Osteoblast (primary cell): ENCODE results near the gene NPHS1. TPM values are rescaled to one million over a fixed set of nuclear protein-coding genes. Genes with fewer than 3 reads are reported as not detected.
A peak's percentile ranks its signal among the peaks of the same experiment; 100 is the strongest.

ENCODE experiments used
- DNase-seq: peaks from one replicate; pipeline ENCODE4 v3.0.0; 2011; ENCODE audit warnings: low spot score, mixed read lengths; ENCODE audit not compliant: insufficient read length; ENCODE audit errors: missing footprints
- H2AFZ ChIP-seq: 2 replicates; pipeline ENCODE4 v1.6.0; 2011; ENCODE audit warnings: mild to moderate bottlenecking, low read length
- H3K27ac ChIP-seq: 2 replicates; pipeline ENCODE4 v1.5.1; 2011; ENCODE audit warnings: mild to moderate bottlenecking, low read depth, low read length, moderate library complexity
- H3K27me3 ChIP-seq: 2 replicates; pipeline ENCODE4 v1.6.0; 2012; ENCODE audit warnings: mild to moderate bottlenecking, control low read depth, inconsistent platforms, low read length, moderate library complexity; ENCODE audit not compliant: insufficient read depth
- H3K36me3 ChIP-seq: 2 replicates; pipeline ENCODE4 v1.5.1; 2011; ENCODE audit warnings: mild to moderate bottlenecking, low read length, control low read depth, moderate library complexity; ENCODE audit not compliant: insufficient read depth
- H3K4me1 ChIP-seq: 2 replicates; pipeline ENCODE4 v1.5.1; 2011; ENCODE audit warnings: mild to moderate bottlenecking, low read length, control low read depth, moderate library complexity; ENCODE audit not compliant: insufficient read depth
- H3K4me2 ChIP-seq: 2 replicates; pipeline ENCODE4 v1.6.0; 2011; ENCODE audit warnings: mild to moderate bottlenecking, low read length; ENCODE audit not compliant: insufficient read depth
- H3K4me3 ChIP-seq: fragments of 200-600 bp; sonication (generic); 3 replicates; pipeline ENCODE4 v1.5.1; 2012; ENCODE audit warnings: mild to moderate bottlenecking, low read length, inconsistent platforms; ENCODE audit not compliant: insufficient read depth
- H3K79me2 ChIP-seq: 2 replicates; pipeline ENCODE4 v1.6.0; 2012; ENCODE audit warnings: mild to moderate bottlenecking, low read length, control low read depth, inconsistent platforms; ENCODE audit not compliant: insufficient read depth
- H3K9me3 ChIP-seq: 2 replicates; pipeline ENCODE4 v1.5.1; 2011; ENCODE audit warnings: low read depth, low read length, control low read depth
- H4K20me1 ChIP-seq: 2 replicates; pipeline ENCODE4 v1.6.0; 2012; ENCODE audit warnings: mild to moderate bottlenecking, low read length, control low read depth; ENCODE audit not compliant: insufficient read depth
- CTCF ChIP-seq: IDR thresholded peaks from 2 replicates; pipeline ENCODE4 v1.5.1; 2011; ENCODE audit warnings: mild to moderate bottlenecking, low read depth, low read length, moderate library complexity; ENCODE audit errors: extremely low read depth
- total RNA-seq: library from RNA; depleted of rRNA; stranded (reverse); fragments of >200 nt; gene quantifications from 2 replicates; pipeline ENCODE4 v1.2.3, GENCODE V29; 2012

The NPHS1 gene
- total RNA-seq, 1 donor, result not detected

DNA sequence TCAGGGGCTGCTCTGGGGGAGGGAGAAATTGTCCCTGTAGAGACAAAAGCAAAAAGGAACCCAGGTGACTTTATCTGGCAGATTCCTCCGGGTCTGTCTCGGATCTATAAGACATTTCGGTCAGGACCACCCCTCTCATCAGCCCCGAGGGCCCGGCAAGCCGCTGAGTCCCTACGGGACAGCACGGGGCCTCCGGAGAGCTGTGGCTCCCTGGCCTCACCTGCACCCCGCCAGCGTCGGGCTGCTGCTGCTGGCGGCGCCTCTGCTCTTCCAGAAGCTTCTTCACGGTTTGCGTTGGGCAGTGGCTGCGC lies 46.1 kb upstream of the NPHS1 start:
- no peak overlapping the region for H3K27ac ChIP-seq
- peak overlapping the region; percentile 86 for H3K4me3 ChIP-seq
- peaks cover 21% of the 10 kb centered on the region for H3K4me1 ChIP-seq
- H3K36me3 ChIP-seq, result peaks cover 23% of the 10 kb centered on the region
- TF ChIP-seq CTCF, result no peak
- no peaks in the 10 kb centered on the region for H3K9me3 ChIP-seq
- no peaks in the 10 kb centered on the region for H3K27me3 ChIP-seq
- peaks cover 21% of the 10 kb centered on the region for H3K79me2 ChIP-seq
- peak overlapping the region; percentile 78 for H2AFZ ChIP-seq
- H4K20me1 ChIP-seq, result no peaks in the 10 kb centered on the region
- DNase-seq, result no peak
- peak overlapping the region; percentile 97 for H3K4me2 ChIP-seq

DNA sequence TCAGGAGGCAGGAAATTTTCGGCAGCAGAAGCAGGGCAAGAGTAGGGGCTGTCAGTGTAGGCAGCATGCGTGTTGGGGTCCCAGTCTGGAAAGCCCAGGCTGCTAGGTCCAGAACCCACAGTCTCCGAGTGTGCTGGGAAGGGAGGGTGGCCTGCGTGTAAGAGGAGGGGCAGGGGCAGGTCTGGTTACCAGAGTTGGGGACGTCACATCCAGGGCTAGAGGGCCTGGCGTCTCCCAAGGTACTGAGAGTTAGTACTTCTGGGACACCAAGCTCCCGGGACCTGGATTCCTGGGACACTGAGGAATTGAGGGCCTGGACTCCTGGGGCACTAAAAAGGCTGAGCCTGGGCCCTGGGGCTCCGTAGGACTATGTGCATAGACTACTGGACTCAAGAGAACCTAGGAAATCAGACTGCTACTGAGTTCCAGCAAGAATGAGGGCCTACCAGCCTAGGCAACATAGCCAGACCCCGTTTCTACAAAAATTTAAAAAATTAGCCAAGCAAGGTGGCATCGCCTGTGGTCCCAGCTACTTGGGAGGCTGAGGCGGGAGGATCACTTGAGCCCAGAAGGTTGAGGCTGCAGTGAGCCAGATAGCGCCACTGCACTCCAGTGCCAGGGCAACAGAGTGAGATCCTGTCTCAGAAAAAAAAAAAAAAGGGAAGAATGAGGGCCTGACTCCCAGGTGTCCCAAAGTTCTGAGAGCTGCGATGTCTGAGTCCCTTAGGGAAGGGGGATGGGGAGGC lies 45.6 kb upstream of the NPHS1 start:
- H3K27me3 ChIP-seq, result no peaks in the 10 kb centered on the region
- H3K4me1 ChIP-seq, result peaks cover 18% of the 10 kb centered on the region
- H3K4me2 ChIP-seq, result peak overlapping the region; percentile 97
- H4K20me1 ChIP-seq, result no peaks in the 10 kb centered on the region
- H3K27ac ChIP-seq, result no peak overlapping the region
- peaks cover 28% of the 10 kb centered on the region for H3K36me3 ChIP-seq
- peak overlapping the region; percentile 86 for H3K4me3 ChIP-seq
- H3K9me3 ChIP-seq, result no peaks in the 10 kb centered on the region
- H3K79me2 ChIP-seq, result peaks cover 21% of the 10 kb centered on the region
- no peak for TF ChIP-seq CTCF
- peak; percentile 43 for DNase-seq
- H2AFZ ChIP-seq, result peak overlapping the region; percentile 78

GRCh38 chr19:35896643-35897040 lies 44.3 kb upstream of the NPHS1 start:
- H3K9me3 ChIP-seq, result no peaks in the 10 kb centered on the region
- H3K27me3 ChIP-seq, result no peaks in the 10 kb centered on the region
- no peak overlapping the region for H3K4me2 ChIP-seq
- H3K4me1 ChIP-seq, result peaks cover 9% of the 10 kb centered on the region
- no peak overlapping the region for H2AFZ ChIP-seq
- H3K4me3 ChIP-seq, result no peak overlapping the region
- no peak for TF ChIP-seq CTCF
- H4K20me1 ChIP-seq, result no peaks in the 10 kb centered on the region
- peak; percentile 59 for DNase-seq
- H3K27ac ChIP-seq, result no peak overlapping the region
- peaks cover 21% of the 10 kb centered on the region for H3K79me2 ChIP-seq
- peaks cover 28% of the 10 kb centered on the region for H3K36me3 ChIP-seq

DNA sequence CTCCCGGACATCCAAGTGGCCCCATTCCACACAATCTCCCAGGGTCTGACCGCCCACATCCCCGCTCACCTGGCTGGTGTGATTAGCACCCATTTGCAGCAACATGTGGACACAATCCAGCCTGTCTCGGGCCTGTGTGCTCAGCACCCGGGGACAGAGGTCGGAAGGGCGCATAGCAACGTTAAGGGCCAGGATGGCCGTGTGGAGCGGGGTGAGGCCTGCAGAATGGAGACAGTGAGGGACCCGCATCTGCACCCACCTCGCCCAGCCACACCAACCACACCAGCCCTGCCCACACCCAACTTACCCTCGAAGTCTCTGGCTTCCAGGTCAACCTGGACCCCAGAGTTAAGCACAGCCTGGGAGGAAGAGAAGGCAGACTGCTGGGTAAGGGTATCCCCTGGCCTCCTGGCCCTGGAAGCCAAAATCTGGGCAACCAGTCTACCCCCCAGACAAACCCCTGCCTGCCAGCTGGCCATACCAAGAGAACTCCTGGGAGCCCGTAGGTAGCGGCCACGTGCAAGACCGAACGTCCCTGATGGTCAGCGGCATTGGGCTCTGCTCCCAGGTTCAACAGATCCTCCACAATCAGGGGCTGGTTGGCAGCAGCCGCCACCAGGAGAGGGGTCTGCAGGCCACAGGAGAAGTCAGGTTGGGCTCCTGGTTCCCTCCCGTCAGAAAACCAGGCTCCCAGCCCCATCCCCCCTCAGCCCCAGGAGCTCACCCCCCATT lies 43.8 kb upstream of the NPHS1 start:
- H3K79me2 ChIP-seq, result peaks cover 21% of the 10 kb centered on the region
- H3K4me2 ChIP-seq, result no peak overlapping the region
- H2AFZ ChIP-seq, result no peak overlapping the region
- no peak overlapping the region for H3K4me3 ChIP-seq
- no peak overlapping the region for H3K27ac ChIP-seq
- DNase-seq, result peak; percentile 9
- peaks cover 4% of the 10 kb centered on the region for H3K4me1 ChIP-seq
- no peaks in the 10 kb centered on the region for H4K20me1 ChIP-seq
- no peaks in the 10 kb centered on the region for H3K9me3 ChIP-seq
- H3K27me3 ChIP-seq, result no peaks in the 10 kb centered on the region
- TF ChIP-seq CTCF, result no peak
- H3K36me3 ChIP-seq, result peaks cover 30% of the 10 kb centered on the region
